Epithelial cell of proximal tubule (primary cell): Measurements from ENCODE around the gene UBTF. TPM values are rescaled to one million over a fixed set of nuclear protein-coding genes. Genes with fewer than 3 reads are reported as not detected.
"Not testable (repeated sequence)": the region's sequence is repeated elsewhere in the genome, so short reads cannot be mapped to it uniquely, and the experiment has no call there.

Experiments used
- DNase-seq: peaks from one replicate; pipeline ENCODE4 v3.0.0-alpha.2; 2011; ENCODE audit warnings: low read depth
- H3K4me3 ChIP-seq: 2 replicates; pipeline ENCODE4 v1.5.1; 2011; ENCODE audit warnings: low read depth, mild to moderate bottlenecking, low read length
- CTCF ChIP-seq: conservative IDR thresholded peaks from 2 replicates; pipeline ENCODE4 v1.5.1; 2012; ENCODE audit warnings: low read depth, mild to moderate bottlenecking, low read length
- total RNA-seq: library from RNA; depleted of rRNA; stranded (reverse); fragments of >200 nt; gene quantifications from 2 replicates; pipeline ENCODE4 v1.2.3, GENCODE V29; 2015

Gene UBTF
- total RNA-seq, 1 donor from 2014 or later = 37.5 TPM

GRCh38 chr17:44247440-44247841 is 28.0 kb upstream of the UBTF start:
- no peak for TF ChIP-seq CTCF
- no peak for DNase-seq
- no peak overlapping the region for H3K4me3 ChIP-seq

- DNase-seq = no peak
- TF ChIP-seq CTCF = no peak
- H3K4me3 ChIP-seq = no peak overlapping the region
Observed at GRCh38 chr17:44241106-44241624, 21.7 kb upstream of the UBTF start.

- not testable (repeated sequence) for DNase-seq, H3K4me3 ChIP-seq
Observed at GRCh38 chr17:44237886-44238285, 18.4 kb upstream of the UBTF start.

GRCh38 chr17:44236444-44236991 is 17.0 kb upstream of the UBTF start:
- DNase-seq = no peak
- no peak overlapping the region for H3K4me3 ChIP-seq
- no peak for TF ChIP-seq CTCF

- TF ChIP-seq CTCF = no peak
- no peak overlapping the region for H3K4me3 ChIP-seq
- peak; percentile 91 for DNase-seq
Observed at GRCh38 chr17:44235583-44235936, 16.1 kb upstream of the UBTF start.

GRCh38 chr17:44233582-44233981 is 14.1 kb upstream of the UBTF start:
- no peak overlapping the region for H3K4me3 ChIP-seq
- TF ChIP-seq CTCF = no peak
- no peak for DNase-seq

- no peak for DNase-seq
- TF ChIP-seq CTCF = no peak
- H3K4me3 ChIP-seq = no peak overlapping the region
Observed at GRCh38 chr17:44232061-44232460, 12.6 kb upstream of the UBTF start.
